ENCODE measurements around the gene CLTCL1. TPM values are rescaled to one million over a fixed set of nuclear protein-coding genes. Genes with fewer than 3 reads are reported as not detected.

The CLTCL1 gene
- total and polyA plus RNA-seq, 9 donors: 2.8 to 10.7 (median 5.2) TPM

DNA sequence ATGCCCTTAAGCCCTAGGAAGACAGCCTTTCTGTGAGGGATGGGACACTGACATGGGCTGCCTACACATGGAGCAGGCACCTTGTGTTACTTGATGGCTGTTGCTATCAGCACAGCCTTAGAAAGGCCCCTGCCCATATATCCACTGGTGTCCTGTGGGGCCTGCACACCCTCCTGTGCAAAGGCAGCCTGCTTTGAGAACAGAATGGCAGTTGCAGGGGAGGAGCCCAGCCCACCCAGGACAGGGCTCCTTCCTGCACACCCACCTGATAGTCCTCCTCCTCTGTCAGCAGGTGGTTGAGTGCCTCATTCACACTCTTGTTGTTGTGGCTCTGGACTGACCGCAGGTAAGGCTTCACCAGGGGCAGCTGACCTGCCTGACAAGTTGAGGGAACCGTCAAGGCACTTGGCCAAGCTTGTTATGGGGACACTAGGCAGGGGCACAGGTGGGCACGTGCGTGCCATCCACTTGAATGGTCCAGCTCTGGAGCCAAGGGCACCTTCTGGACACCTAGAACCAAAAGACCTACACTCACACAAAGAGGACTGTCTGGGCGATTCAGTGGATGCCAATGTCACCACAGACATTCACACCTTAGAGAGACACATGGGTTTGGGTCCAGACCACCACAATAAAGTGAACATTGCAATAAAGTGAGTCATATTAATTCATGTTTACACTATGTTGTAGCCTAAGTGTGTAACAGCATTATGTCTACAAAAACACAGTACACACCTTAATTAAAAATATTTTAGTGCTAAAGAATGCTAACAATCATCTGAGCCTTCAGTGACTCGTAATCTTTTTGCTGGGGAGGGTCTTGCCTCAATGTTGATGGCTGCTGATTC lies 103.6 kb downstream of the CLTCL1 start:
- WGBS, 3 donors: 82 to 91% (median 90%) methylated on average over 6 of the region's 6 CpGs
- H3K4me3 ChIP-seq: no peak overlapping the region
- no peaks in the 10 kb centered on the region for H3K27me3 ChIP-seq
- H3K4me1 ChIP-seq (ENCODE audit: insufficient read depth): no peaks in the 10 kb centered on the region
- intact Hi-C loops (cut with DNase I): loop anchor here in 1 of 4 donors (10.0 kb wide), 1 partner anchor 287 kb away; the partner anchor contains the start of genes CDC45 and UFD1
- no peaks in the 10 kb centered on the region for H3K36me3 ChIP-seq
- TF ChIP-seq EP300 (IDR thresholded peaks at IDR 0.05): no peak
- TF ChIP-seq, protein P1, sequence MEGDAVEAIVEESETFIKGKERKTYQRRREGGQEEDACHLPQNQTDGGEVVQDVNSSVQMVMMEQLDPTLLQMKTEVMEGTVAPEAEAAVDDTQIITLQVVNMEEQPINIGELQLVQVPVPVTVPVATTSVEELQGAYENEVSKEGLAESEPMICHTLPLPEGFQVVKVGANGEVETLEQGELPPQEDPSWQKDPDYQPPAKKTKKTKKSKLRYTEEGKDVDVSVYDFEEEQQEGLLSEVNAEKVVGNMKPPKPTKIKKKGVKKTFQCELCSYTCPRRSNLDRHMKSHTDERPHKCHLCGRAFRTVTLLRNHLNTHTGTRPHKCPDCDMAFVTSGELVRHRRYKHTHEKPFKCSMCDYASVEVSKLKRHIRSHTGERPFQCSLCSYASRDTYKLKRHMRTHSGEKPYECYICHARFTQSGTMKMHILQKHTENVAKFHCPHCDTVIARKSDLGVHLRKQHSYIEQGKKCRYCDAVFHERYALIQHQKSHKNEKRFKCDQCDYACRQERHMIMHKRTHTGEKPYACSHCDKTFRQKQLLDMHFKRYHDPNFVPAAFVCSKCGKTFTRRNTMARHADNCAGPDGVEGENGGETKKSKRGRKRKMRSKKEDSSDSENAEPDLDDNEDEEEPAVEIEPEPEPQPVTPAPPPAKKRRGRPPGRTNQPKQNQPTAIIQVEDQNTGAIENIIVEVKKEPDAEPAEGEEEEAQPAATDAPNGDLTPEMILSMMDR (IDR thresholded peaks at IDR 0.05): no peak
- no peak for TF ChIP-seq POLR2A (IDR thresholded peaks at IDR 0.05)
- no peaks in the 10 kb centered on the region for H3K9me3 ChIP-seq
- no peak for DNase-seq
- H3K27ac ChIP-seq: no peak overlapping the region

- H3K4me1 ChIP-seq (ENCODE audit: insufficient read depth): no peaks in the 10 kb centered on the region
- H3K36me3 ChIP-seq: no peaks in the 10 kb centered on the region
- intact Hi-C loops (cut with DNase I): loop anchor here in 1 of 4 donors (10.0 kb wide), 1 partner anchor 290 kb away; the partner anchor contains the start of genes CDC45 and UFD1
- no peaks in the 10 kb centered on the region for H3K9me3 ChIP-seq
- no peak overlapping the region for H3K27ac ChIP-seq
- TF ChIP-seq, protein P1 (IDR thresholded peaks at IDR 0.05): no peak
- TF ChIP-seq POLR2A (IDR thresholded peaks at IDR 0.05) (no peak), EP300 (IDR thresholded peaks at IDR 0.05) (no peak)
- no peak overlapping the region for H3K4me3 ChIP-seq
- no peak for DNase-seq
- no peaks in the 10 kb centered on the region for H3K27me3 ChIP-seq
- 86 to 88% (median 87%) methylated on average over 20 of the region's 20 CpGs for WGBS, 3 donors
These were observed 107.1 kb downstream of the CLTCL1 start for GRCh38 chr22:19184276-19184997.

DNA sequence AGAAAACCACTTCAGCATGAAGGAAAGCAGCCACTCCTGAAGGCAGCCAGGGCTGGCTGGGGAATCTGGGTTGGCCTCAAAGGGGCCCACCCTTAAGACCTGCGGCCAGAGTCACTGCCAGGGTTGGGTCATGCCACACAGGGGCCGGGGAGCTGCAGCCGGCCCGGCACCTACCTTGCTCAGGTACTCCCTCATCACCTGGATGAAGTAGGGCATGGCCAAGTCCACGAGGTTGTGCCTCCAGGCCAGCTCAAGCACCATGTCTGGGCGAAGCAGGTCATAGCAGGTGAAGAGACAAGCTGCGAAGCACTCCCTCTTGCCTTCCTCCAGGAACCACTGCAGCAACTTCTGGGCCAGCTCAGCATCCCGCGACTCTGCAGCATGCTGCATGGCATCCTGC lies 108.3 kb downstream of the CLTCL1 start:
- TF ChIP-seq EP300 (IDR thresholded peaks at IDR 0.05) (no peak), POLR2A (IDR thresholded peaks at IDR 0.05) (no peak)
- TF ChIP-seq, protein P1 (IDR thresholded peaks at IDR 0.05): no peak
- no peaks in the 10 kb centered on the region for H3K36me3 ChIP-seq
- no peaks in the 10 kb centered on the region for H3K27me3 ChIP-seq
- no peak overlapping the region for H3K27ac ChIP-seq
- intact Hi-C loops (cut with DNase I): loop anchor here in 1 of 4 donors (10.0 kb wide), 1 partner anchor 292 kb away; the partner anchor contains the start of genes CDC45 and UFD1
- H3K4me3 ChIP-seq: no peak overlapping the region
- no peak for DNase-seq
- 85 to 94% (median 88%) methylated on average over 8 to 9 of the region's 9 CpGs for WGBS, 3 donors
- H3K4me1 ChIP-seq (ENCODE audit: insufficient read depth): no peaks in the 10 kb centered on the region
- H3K9me3 ChIP-seq: no peaks in the 10 kb centered on the region

- WGBS, 3 donors: 59 to 70% (median 69%) methylated on average over 9 of the region's 9 CpGs
- Histone ChIP-seq H3K27me3 (no peaks in the 10 kb centered on the region), H3K36me3 (no peaks in the 10 kb centered on the region), H3K4me3 (no peak overlapping the region), H3K27ac (no peak overlapping the region), H3K4me1 (ENCODE audit: insufficient read depth) (no peaks in the 10 kb centered on the region), H3K9me3 (no peaks in the 10 kb centered on the region)
- intact Hi-C loops (cut with DNase I): loop anchor here in 1 of 4 donors (10.0 kb wide), 1 partner anchor 292 kb away; the partner anchor contains the start of genes CDC45 and UFD1
- no peak for DNase-seq
- TF ChIP-seq, protein P1 (IDR thresholded peaks at IDR 0.05): no peak
- no peak for TF ChIP-seq EP300 (IDR thresholded peaks at IDR 0.05)
- no peak for TF ChIP-seq POLR2A (IDR thresholded peaks at IDR 0.05)
These were observed 108.9 kb downstream of the CLTCL1 start for GRCh38 chr22:19182472-19183157.

Measured in ovary (tissue), 9 donors.